ENCODE measurements around the gene JPT1.

The JPT1 gene

GRCh38 chr17:75115555-75115954 is 38.8 kb downstream of the JPT1 start:
- TF ChIP-seq GABPA (IDR thresholded peaks at IDR 0.05; ENCODE audit: low read depth) = no peak
- TF ChIP-seq, protein P1, sequence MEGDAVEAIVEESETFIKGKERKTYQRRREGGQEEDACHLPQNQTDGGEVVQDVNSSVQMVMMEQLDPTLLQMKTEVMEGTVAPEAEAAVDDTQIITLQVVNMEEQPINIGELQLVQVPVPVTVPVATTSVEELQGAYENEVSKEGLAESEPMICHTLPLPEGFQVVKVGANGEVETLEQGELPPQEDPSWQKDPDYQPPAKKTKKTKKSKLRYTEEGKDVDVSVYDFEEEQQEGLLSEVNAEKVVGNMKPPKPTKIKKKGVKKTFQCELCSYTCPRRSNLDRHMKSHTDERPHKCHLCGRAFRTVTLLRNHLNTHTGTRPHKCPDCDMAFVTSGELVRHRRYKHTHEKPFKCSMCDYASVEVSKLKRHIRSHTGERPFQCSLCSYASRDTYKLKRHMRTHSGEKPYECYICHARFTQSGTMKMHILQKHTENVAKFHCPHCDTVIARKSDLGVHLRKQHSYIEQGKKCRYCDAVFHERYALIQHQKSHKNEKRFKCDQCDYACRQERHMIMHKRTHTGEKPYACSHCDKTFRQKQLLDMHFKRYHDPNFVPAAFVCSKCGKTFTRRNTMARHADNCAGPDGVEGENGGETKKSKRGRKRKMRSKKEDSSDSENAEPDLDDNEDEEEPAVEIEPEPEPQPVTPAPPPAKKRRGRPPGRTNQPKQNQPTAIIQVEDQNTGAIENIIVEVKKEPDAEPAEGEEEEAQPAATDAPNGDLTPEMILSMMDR (IDR thresholded peaks at IDR 0.05; ENCODE audit: insufficient read depth, low read length) = no peak
- no peak for TF ChIP-seq POLR2AphosphoS5 (IDR thresholded peaks at IDR 0.05; ENCODE audit: low read depth)
- no peak for TF ChIP-seq SPI1 (IDR thresholded peaks at IDR 0.05; ENCODE audit: borderline replicate concordance, low read depth)
- TF ChIP-seq, protein P2, sequence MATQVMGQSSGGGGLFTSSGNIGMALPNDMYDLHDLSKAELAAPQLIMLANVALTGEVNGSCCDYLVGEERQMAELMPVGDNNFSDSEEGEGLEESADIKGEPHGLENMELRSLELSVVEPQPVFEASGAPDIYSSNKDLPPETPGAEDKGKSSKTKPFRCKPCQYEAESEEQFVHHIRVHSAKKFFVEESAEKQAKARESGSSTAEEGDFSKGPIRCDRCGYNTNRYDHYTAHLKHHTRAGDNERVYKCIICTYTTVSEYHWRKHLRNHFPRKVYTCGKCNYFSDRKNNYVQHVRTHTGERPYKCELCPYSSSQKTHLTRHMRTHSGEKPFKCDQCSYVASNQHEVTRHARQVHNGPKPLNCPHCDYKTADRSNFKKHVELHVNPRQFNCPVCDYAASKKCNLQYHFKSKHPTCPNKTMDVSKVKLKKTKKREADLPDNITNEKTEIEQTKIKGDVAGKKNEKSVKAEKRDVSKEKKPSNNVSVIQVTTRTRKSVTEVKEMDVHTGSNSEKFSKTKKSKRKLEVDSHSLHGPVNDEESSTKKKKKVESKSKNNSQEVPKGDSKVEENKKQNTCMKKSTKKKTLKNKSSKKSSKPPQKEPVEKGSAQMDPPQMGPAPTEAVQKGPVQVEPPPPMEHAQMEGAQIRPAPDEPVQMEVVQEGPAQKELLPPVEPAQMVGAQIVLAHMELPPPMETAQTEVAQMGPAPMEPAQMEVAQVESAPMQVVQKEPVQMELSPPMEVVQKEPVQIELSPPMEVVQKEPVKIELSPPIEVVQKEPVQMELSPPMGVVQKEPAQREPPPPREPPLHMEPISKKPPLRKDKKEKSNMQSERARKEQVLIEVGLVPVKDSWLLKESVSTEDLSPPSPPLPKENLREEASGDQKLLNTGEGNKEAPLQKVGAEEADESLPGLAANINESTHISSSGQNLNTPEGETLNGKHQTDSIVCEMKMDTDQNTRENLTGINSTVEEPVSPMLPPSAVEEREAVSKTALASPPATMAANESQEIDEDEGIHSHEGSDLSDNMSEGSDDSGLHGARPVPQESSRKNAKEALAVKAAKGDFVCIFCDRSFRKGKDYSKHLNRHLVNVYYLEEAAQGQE (IDR thresholded peaks at IDR 0.05; ENCODE audit: insufficient replicate concordance, low read depth) = no peak
- DNase-seq (ENCODE audit: low read depth in 1 of 2, low spot score in 1 of 2) = no peak
- Histone ChIP-seq H3K4me3 (replicated peaks; ENCODE audit: insufficient read depth, low read length) (no peak overlapping the region), H3K27ac (replicated peaks) (no peak overlapping the region), H3K27me3 (ENCODE audit: insufficient read depth, poor library complexity, severe bottlenecking) (no peaks in the 10 kb centered on the region)

DNA sequence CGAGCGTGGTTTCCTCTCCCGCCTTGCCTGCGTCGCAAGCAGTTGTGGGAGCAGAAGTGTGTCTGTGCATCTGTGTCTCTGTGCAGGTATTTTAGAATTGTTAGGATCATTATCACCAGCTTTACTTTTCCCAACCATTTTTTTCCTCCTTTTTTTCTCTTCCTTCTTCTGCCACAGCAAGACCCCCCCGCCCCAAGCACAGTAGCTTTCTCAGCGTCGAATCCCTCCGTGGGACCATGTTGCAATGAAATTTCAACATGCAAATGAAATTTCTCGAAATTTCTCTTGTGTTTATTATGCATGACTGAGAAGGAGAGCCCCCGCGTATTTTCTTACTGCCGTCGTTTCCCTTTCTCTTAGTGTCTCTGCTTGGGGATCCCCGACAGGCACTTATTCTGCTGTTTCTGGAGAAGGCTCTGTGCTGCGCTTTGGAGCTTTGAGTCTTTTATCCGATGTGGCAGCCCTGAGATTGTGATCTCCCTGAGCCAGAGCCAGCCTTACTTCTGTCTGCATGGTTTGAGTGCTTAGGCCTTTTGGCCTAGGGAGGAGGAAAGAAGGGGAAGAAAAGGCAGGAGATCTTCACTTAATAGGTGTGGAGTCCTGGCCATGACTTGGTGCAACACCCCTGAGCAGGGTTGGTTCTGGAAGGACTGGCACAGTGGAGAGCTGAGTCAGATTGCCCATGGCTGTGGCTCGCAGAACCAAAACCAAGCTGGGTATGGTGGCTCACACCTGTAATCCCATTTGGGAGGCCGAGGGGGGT is 39.6 kb downstream of the JPT1 start:
- DNase-seq (ENCODE audit: low read depth in 1 of 2, low spot score in 1 of 2) = no peak
- peak overlapping the region; percentile 43 for H3K4me3 ChIP-seq (replicated peaks; ENCODE audit: insufficient read depth, low read length)
- H3K27me3 ChIP-seq (ENCODE audit: insufficient read depth, poor library complexity, severe bottlenecking) = no peaks in the 10 kb centered on the region
- peak overlapping the region; percentile 63 for H3K27ac ChIP-seq (replicated peaks)
- TF ChIP-seq GABPA (IDR thresholded peaks at IDR 0.05; ENCODE audit: low read depth) (no peak), POLR2AphosphoS5 (IDR thresholded peaks at IDR 0.05; ENCODE audit: low read depth) (no peak), SPI1 (IDR thresholded peaks at IDR 0.05; ENCODE audit: borderline replicate concordance, low read depth) (no peak)
- TF ChIP-seq, protein P1 (IDR thresholded peaks at IDR 0.05; ENCODE audit: insufficient read depth, low read length) = no peak
- TF ChIP-seq, protein P2 (IDR thresholded peaks at IDR 0.05; ENCODE audit: insufficient replicate concordance, low read depth) = no peak

DNA sequence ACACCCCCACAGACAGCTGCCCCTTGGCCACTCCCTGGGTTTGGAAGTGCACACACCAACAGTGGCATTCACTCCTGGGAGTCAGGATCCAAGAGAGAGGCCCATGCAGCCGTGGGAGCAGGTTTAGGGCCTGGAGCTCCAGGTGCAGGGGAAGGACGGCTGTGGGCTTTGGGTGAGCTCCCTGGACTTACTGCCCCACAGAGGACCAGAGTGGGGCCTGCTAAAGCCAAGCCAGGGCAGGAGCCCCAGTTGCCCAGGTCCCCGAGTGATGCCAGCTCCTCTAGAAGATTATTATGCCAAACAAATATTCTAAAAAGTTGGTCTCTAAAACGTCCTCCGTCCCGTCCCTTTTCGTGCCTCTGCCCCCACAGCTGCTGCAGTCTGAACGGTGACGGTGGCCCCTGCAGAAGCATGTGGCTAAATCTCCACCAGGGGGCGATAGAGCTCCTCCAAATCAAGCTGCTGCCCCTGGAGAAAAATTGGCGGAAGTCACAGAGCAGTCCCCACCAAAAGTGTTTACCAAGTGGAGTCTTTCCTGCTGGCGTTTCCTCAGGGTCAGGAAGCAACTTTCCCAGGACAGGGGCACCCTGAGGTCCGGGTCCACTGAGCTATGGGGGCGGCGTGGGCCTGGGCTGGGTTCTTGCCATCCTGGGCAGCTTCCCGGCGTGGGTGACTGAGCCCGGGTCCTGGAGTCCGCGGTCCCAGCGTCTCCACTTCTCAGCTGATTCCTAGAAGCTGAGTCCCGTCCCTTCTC is 40.3 kb downstream of the JPT1 start:
- Histone ChIP-seq H3K4me3 (replicated peaks; ENCODE audit: insufficient read depth, low read length) (peak overlapping the region; percentile 43), H3K27ac (replicated peaks) (peak overlapping the region; percentile 63), H3K27me3 (ENCODE audit: insufficient read depth, poor library complexity, severe bottlenecking) (no peaks in the 10 kb centered on the region)
- TF ChIP-seq POLR2AphosphoS5 (IDR thresholded peaks at IDR 0.05; ENCODE audit: low read depth) = no peak; the same call in 1 of the 2 replicates
- TF ChIP-seq GABPA (IDR thresholded peaks at IDR 0.05; ENCODE audit: low read depth) = no peak
- TF ChIP-seq, protein P1 (IDR thresholded peaks at IDR 0.05; ENCODE audit: insufficient read depth, low read length) = peak; percentile 93
- peak; percentile 34; the same call in 1 of the 2 replicates for TF ChIP-seq SPI1 (IDR thresholded peaks at IDR 0.05; ENCODE audit: borderline replicate concordance, low read depth)
- TF ChIP-seq, protein P2 (IDR thresholded peaks at IDR 0.05; ENCODE audit: insufficient replicate concordance, low read depth) = no peak
- peak; percentile 86 to 94 for DNase-seq (ENCODE audit: low read depth in 1 of 2, low spot score in 1 of 2)
